Fibroblast of skin of abdomen (primary cell): ENCODE data around the gene CCDC85C.
A peak's percentile ranks its signal among the peaks of the same experiment; 100 is the strongest.

Source experiments
- DNase-seq: peaks from one replicate; pipeline ENCODE4 v3.0.0-alpha.2; 2013

CCDC85C gene

DNA sequence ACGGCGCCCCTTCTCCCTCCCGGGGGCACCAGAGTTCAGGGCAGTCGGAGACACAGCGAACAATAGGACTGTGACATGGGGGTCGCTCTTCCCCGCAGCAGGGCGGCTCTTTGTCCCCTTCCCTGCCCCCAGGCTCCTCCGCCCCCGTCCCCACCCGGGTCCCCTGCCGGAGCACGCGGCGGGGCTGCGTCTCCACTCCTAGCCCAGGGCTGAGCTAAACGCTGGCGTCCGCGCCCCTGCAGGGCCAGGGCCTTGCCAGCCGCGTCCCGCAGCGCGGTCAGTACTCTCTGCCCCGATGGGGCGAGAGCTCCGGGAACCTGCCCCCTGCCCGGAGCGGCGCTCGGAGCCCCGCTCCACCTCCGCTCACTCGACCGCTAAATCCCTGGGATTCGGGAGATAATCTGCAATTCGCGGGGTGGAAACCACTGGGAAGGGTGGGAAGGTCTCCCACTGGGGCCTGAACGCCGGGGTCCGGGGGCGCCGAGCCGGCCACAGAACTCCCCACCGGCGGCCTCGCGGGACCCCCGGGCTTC lies 825 bp upstream of the CCDC85C start:
- DNase-seq = peak; percentile 32

GRCh38 chr14:99604278-99604765 lies 315 bp upstream of the CCDC85C start:
- peak; percentile 97 for DNase-seq

DNA sequence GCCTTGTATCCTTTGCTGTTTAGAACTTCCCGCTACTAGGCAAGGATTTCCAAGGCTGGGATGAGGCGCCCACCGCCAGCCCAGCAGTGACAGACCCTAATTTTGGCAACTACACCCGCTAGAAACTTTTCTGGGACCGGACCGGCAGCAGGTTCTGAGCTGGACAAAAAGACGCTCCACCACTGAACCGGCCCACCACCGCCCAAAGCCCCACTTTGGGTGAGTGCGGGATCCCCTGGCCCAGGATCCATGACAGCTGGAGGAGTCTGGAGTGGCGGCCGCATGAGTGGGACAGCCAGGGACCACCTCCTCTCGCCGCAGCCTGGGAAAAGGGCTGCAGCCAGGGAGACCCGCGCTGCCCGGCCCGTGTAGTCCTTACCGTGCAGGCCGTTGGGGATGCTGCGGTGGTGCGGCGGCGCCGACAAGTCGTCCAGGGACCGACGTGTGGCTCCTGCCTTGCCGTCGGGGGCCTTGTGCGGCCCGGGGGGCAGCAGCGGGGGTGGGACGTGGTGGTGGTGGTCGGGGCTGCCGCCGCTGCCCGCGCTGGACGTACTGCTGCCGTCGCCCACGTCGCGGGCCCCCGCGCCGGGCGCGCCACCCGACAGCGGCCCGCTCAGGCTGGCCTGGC lies 1.1 kb downstream of the CCDC85C start:
- no peak for DNase-seq

GRCh38 chr14:99602054-99602787 lies 1.8 kb downstream of the CCDC85C start:
- no peak for DNase-seq

GRCh38 chr14:99601361-99601831 lies 2.6 kb downstream of the CCDC85C start:
- no peak for DNase-seq

DNA sequence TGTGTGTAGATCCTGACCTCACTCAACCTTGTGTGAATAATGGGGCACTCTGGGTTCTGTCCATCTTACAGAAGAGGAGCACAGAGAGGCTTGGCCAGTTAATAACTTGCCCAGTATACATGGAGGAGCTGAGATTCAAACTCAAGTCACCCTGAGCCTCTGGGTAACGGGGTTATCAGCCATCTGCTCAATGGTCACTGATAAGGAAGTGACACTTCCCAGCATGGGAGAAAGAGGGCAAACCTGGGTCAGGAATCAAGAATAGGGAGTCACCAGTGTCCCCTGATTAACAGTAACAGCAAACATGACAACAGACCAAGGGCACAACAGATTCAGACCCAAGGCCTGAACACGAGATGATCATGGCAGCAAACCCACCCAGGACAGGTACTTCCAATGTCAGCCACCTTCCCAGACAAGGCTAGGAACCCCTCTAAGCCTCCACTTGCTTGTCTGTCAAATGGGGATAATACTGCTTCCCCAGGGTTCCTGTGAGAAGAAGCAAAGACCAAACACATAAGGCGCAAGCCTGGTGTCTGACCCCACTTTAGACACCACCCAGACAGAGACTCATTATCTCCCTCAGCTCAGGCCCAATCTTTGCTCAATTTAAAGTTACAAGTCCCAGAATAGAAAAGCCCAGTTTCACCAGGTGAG lies 3.6 kb downstream of the CCDC85C start:
- DNase-seq = no peak

- DNase-seq = no peak
These were observed 4.6 kb downstream of the CCDC85C start for GRCh38 chr14:99599393-99599792.

DNA sequence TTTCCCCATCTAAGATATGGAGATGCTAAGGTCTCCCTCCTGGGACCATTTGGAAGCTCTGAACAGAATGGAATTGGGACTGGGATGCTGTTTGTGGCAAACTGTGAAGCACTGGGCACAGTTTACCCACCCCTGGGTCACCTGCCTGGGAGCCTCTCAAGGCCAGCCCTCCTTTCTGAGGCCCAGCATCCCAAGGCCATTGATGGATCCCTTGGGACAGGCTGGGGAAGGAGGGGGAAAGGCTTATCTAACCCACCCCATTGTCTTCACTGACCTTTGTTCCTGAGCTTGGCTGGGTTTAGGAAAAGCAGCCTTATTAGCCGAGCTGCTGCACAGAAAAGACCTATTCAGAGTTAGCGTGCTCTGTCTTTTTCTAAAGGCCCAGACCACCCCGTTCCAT lies 5.2 kb downstream of the CCDC85C start:
- DNase-seq = no peak

GRCh38 chr14:99597911-99598600 lies 6.0 kb downstream of the CCDC85C start:
- no peak for DNase-seq

DNA sequence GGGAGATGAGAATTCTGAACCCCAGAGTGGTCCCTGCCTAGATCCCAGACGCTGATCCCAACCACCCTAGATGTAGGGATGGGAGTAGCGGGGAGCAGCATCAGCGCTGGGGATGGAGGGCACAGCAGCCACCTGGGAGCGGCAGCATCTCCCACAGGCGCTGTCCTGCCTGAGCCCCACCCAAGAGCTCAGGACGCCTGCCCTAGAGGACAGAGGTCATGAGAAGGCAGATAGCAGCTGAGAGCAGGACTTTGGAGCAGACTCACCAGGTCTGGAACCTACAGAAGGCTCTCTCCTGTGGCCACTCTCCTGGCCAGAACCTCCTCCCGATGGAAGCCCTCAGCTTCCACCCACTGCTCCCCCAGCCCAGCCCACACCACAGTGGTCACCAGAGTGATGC lies 7.2 kb downstream of the CCDC85C start:
- no peak for DNase-seq

DNA sequence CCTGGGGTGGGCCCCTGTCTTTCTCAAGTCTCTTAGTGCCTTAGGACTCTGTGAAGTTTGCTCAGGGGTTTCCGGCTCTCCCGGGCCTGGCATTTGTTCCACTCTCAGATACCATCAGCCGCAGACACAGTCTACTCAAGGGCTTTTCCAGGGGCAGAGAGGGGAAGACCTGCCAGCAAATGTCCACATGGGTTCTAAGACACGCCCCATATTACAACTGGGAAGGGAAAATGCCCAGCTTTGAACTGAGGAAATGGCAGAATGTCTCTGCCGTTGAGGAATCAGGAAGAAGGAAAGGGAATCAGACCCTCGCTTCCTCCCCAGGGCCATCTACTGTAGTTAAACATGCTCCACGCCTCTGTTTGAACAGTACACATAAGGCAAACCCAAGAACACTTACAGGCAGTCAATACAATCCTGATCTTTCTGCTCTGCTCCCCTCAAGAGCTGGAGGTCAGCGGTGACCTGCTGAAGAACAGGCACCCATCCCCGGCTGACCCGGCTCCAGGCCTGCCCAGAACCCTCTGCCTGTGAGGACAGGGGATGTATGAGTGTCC lies 7.9 kb downstream of the CCDC85C start:
- DNase-seq = no peak

DNA sequence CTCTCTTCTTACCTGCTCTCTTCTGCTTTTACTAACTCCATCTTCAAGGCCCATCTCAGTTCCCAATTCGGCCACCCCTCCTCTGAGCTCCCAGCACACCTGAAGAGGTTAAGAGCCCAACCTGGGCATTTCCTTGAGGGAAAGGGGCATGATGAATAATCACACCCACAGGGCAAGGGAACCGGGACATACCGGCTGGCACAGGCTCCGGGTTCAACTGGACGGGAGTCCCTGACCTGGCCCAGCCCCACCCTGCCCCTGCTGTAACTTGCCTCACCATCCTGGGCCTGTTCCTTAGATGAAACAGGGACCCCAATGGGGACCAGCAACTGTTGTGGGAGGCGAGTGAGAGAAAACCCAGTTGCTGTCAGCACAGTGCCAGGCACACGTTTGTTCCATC lies 8.5 kb downstream of the CCDC85C start:
- DNase-seq = no peak

DNA sequence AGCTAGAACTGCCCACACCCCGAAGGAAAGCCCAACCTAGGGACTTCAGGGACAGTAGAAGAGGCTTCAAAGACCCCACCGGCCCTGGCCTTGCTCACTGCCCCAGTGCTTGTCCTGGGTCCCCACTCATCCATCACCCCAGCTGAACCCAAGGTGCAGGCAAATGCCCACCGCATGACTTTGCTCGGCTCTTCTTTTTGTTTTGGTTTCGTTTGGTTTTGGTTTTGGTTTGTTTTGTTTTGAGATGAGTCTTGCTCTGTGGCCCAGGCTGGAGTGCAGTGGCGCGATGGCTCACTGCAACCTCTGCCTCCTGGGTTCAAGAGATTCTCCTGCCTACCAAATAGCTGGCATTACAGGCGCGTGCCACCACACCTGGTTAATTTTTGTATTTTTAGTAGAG lies 9.0 kb downstream of the CCDC85C start:
- no peak for DNase-seq

DNA sequence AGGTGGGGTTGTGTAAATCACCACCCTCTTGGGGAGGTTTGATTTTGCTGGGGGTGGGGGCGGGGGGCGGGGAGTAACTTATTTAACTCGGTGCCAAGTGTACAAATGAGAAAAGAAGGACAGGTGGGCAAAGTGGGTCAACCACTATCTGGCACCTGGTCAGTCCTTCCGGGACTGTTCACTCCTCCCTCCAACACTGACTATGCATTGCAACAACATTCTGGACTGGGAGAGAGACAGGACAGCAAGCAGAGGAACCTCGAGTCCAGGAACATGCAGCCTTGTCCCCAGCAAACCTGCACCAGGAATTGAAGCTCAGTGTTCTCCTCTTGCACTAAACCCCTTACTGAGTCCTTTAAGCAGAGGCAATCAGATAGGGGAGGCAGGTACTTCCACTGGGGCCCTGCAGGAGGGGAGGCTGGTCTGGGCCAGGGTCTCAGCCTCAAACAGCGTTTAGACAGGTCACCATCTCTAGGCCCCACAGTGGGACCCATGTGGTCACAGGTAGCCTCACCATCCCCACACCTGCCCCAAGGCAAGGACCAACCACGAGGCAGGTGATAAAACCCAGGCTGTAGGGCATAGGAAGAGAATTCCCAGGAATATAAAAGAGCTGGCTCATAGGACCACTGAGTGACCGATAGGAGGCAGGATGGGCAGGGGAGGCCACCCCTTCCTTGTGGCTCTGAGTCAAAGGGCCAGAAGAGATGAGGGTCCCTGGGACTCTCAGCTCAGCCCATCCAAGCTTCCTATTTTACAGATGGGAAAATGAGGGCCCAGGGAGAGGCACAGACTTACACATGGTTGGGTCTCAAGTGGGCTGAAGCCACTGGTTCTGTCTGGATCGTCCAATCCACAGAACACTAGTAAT lies 9.8 kb downstream of the CCDC85C start:
- DNase-seq = no peak

DNA sequence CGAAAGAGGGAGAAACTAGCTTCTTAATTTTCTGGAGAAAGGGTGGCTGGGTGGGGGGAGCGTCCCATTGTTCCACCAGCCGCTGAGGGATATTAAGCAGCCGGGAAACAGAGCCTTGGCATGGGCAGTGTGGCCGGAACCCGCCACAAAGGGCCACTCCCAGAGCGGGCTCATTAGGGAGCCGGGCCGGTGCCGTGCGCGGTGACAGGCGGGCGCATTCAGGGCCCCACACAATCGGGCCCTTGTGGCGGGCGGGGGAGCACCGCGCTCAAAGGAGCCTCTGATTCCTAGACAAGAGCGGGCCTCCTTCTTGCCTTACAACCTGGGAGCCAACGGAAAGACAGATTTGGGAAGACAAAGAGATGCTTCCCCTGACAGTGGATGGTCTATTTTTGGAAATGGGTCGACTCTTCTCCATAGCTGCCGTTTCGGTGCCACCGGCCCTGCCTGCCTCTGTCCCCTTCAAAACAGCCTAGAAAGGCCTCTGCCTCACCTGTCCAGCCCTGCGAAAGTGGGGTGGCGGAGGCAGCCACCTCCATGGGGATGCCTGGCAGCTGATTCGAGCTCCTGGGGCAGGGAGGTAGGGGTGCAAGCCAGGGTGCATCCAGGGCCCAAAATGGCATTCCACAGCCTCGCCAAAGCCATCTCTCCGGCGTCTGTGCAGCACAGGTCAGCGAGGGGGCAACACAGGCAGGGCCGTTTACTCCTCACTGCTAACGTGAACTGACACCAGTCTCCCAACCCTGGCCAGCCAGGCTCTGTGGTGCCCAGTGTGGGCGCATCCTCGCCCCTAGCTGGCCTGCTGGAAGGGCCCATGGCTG lies 10.9 kb downstream of the CCDC85C start:
- DNase-seq = no peak

DNA sequence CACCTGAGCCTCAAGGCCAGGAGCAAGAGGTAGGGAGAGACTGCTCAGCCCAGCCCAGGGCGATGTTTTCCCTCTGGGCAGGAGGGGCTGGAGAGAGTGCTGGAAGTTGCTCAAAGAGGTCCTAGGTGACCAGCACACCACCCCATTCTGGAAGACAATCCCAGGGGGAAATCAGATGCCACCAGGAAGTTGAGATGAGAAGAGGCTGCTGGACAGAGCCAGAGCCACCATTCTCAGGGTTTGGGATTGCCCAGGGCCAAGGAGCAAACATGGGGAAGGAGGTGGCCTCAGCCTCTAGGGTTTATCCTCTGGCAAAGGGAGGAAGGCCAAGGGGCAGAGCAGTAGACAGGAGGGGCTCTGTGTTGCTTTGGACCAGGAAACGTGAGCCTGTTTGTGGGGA lies 11.6 kb downstream of the CCDC85C start:
- no peak for DNase-seq

DNA sequence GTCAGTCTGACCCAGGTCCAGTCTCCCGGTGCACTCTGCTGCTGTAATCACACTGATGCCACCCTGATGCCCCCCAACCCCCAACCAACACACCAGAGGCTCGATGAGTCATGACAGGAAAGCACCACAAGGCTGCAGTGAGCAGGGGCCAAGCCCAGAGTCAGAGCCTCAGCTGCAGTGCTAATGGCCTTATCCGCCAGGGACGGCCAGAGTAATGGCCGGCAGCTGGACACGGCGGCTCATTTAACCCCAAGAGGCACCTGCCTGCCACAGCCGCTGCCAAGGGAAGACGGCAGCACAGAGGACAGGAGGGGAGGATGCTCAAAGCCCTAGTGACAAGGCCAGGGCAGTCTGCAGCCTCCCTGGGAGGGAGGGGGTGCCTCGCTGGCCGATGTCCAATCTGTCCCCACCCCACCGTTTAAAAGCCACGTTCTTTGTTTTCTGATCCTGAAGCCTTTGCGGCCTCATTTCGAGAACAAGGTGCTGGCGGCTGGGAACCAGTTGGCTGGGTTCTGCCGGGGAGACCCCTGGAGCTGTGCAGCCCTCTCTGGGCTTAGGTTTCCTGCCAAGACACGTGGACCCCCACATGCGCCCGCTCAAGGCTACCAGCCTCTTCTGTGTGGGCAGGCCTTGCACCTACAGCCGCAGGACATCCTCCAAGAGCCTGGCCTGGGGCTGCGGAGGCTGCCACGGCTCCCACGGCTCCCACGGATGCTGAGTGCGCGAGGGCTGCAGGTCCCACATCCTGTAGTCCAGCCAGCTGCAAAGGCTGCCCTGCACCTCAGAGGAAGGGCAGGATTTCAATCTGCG lies 13.1 kb downstream of the CCDC85C start:
- DNase-seq = peak; percentile 31

DNA sequence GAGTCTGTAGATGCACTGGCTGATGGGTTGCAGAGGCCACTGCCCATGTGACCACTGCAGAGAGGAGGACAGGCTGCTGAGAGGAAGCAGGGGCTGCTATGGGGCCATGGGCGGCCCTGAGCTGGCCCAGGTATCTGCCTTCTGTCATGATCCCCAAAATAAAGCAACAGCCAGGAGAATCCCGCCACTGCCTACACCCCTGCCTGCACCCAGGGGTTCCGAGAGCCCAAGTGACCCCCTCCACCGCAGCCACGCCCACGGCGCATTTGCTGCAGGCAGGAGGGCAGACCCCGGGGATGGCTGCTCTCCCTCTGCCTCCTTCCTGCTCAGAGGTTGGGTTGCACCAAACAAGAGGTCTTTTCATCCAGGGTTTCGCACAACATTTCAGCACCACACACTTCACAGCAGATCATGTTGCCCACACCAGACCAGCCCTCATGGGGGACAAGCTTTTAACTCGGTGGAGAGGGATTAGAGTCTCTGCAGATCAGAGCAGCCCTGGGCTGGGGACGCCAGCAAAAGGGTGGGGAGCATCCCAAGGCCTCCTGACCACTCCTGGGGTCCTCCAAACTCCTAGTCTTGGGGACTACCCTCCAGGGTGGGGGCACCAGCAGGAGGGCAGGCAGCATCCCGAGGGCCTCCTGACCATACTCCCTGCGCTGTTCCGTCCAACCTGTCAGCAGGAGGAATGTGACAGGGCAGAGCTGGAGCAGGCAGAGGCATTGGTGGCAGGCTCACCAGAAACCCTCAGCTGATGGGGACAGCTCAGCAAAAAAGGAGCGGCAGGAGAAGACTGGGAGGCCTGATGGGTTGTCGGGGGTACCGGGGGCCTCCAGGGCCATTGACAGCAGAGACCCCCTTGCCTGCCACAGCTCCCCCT lies 14.1 kb downstream of the CCDC85C start:
- no peak for DNase-seq

- DNase-seq = peak; percentile 24
These were observed 15.0 kb downstream of the CCDC85C start for GRCh38 chr14:99589031-99589441.
